OCI-LY3 (cell line): Measurements from ENCODE around the gene CARD8.

ENCODE experiments used
- H2AFZ ChIP-seq: fragments of 200-600, 300-600 bp; shearing (Covaris generic); 2 replicates; pipeline ENCODE4 v1.6.0; 2014; ENCODE audit warnings: antibody characterized with exemption, low read depth, low read length
- H3K27ac ChIP-seq: fragments of 200-600, 300-600 bp; sonication (generic); 2 replicates; pipeline ENCODE4 v1.5.1; 2014; ENCODE audit warnings: mild to moderate bottlenecking, low read length, moderate library complexity, mixed read lengths
- H3K27me3 ChIP-seq: fragments of 200-600, 300-600 bp; sonication (generic); 2 replicates; pipeline ENCODE4 v1.6.1; 2014; ENCODE audit warnings: low read depth, low read length, mixed read lengths
- H3K36me3 ChIP-seq: fragments of 200-600, 300-600 bp; sonication (generic); replicated peaks from 2 replicates; pipeline ENCODE3; 2014; ENCODE audit warnings: low read depth, low read length, mixed read lengths
- H3K4me1 ChIP-seq: fragments of 300-600, 200-600 bp; sonication (generic); 2 replicates; pipeline ENCODE4 v1.6.1; 2014; ENCODE audit warnings: low read length, mixed read lengths
- H3K4me2 ChIP-seq: fragments of 200-600, 300-600 bp; sonication (generic); 2 replicates; pipeline ENCODE4 v1.6.1; 2014; ENCODE audit warnings: low read length, mixed read lengths
- H3K4me3 ChIP-seq: fragments of 300-600, 200-600 bp; sonication (generic); 2 replicates; pipeline ENCODE4 v1.5.1; 2014; ENCODE audit warnings: antibody characterized with exemption, mild to moderate bottlenecking, low read length, moderate library complexity
- H3K79me2 ChIP-seq: fragments of 300-600, 200-600 bp; shearing (Covaris generic); 2 replicates; pipeline ENCODE4 v1.6.1; 2014; ENCODE audit warnings: mild to moderate bottlenecking, low read length, mixed read lengths
- H3K9ac ChIP-seq: fragments of 300-600, 200-600 bp; shearing (Covaris generic); 2 replicates; pipeline ENCODE4 v1.6.0; 2014; ENCODE audit warnings: mild to moderate bottlenecking, low read length, moderate library complexity
- H3K9me3 ChIP-seq: fragments of 200-600, 300-600 bp; shearing (Covaris generic); 2 replicates; pipeline ENCODE4 v1.6.1; 2014; ENCODE audit warnings: low read length, mixed read lengths; ENCODE audit not compliant: insufficient read depth
- H4K20me1 ChIP-seq: fragments of 200-600, 300-600 bp; sonication (generic); 2 replicates; pipeline ENCODE4 v1.6.1; 2016; ENCODE audit warnings: low read length, mixed read lengths; ENCODE audit not compliant: insufficient read depth
- EZH2phosphoT487 ChIP-seq: fragments of 200-600 bp; shearing (Covaris generic); IDR thresholded peaks from 2 replicates; pipeline ENCODE4 v1.6.1; 2018; ENCODE audit warnings: antibody characterized with exemption, mixed run types, low read depth
- TF ChIP-seq, protein P1 (sequence below): fragments of 200-600, 300-600 bp; sonication (generic); IDR thresholded peaks from 2 replicates; pipeline ENCODE4 v1.5.1; 2014; ENCODE audit warnings: antibody characterized with exemption, low read length, low read depth

Gene CARD8

DNA sequence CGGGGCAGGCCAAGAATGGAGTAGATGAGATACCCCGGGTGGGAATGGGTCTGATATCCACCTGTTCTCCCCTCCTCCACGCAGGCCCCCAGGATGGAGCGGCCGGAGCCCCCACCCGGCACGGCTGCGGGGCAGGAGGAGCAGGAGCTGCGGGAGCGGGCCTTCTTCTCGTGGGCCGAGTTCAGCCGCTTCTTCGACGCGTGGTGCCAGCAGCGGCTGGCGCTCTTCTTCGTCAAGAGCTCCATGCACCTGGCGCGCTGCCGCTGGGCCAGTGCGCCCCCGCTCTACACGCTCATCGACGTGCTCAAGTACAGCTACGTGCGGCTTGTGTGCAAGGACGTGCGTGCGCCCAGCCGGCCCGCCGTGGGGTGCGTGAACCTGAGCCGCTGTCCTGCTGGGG lies 84.0 kb downstream of the CARD8 start:
- Histone ChIP-seq H2AFZ (no peak overlapping the region), H3K27ac (no peak overlapping the region), H3K9me3 (no peaks in the 10 kb centered on the region), H3K36me3 (peaks cover 17% of the 10 kb centered on the region), H3K4me3 (peak overlapping the region; percentile 94; the same call in 1 of the 2 replicates), H3K27me3 (no peaks in the 10 kb centered on the region), H3K4me1 (peaks cover 13% of the 10 kb centered on the region), H3K4me2 (peak overlapping the region; percentile 98), H3K9ac (no peak overlapping the region), H4K20me1 (peaks cover 18% of the 10 kb centered on the region), H3K79me2 (peaks cover 36% of the 10 kb centered on the region)
- TF ChIP-seq, protein P1, sequence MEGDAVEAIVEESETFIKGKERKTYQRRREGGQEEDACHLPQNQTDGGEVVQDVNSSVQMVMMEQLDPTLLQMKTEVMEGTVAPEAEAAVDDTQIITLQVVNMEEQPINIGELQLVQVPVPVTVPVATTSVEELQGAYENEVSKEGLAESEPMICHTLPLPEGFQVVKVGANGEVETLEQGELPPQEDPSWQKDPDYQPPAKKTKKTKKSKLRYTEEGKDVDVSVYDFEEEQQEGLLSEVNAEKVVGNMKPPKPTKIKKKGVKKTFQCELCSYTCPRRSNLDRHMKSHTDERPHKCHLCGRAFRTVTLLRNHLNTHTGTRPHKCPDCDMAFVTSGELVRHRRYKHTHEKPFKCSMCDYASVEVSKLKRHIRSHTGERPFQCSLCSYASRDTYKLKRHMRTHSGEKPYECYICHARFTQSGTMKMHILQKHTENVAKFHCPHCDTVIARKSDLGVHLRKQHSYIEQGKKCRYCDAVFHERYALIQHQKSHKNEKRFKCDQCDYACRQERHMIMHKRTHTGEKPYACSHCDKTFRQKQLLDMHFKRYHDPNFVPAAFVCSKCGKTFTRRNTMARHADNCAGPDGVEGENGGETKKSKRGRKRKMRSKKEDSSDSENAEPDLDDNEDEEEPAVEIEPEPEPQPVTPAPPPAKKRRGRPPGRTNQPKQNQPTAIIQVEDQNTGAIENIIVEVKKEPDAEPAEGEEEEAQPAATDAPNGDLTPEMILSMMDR: no peak
- no peak for TF ChIP-seq EZH2phosphoT487

DNA sequence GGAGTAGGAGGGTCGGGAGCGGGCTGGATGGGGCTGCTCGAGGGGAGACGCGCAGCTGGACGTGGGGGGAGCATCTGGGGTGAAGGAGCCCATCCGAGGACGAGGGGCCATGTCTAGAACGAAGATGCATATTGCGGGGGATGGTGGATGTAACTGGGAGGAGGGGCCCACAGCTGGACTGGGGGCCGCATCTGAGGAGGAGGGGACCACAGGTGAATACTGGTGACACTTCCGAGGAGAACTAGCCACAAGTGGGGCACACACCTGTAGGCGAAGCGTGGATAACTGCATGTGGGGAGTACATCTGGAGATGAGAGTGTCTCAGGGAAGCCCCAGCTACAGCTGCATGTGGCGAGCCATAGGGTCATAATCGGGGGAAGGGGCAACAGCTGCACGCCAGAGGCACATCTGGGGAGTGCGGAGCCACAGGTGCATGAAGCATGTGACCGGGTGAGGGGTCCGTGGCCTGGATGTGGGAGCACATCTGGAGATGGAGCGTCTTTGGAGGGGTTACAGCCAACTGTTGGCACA lies 84.8 kb downstream of the CARD8 start:
- H3K9me3 ChIP-seq: no peaks in the 10 kb centered on the region
- H3K4me2 ChIP-seq: peak overlapping the region; percentile 98
- H3K27me3 ChIP-seq: no peaks in the 10 kb centered on the region
- H2AFZ ChIP-seq: peak overlapping the region; percentile 20; the same call in 1 of the 2 replicates
- peaks cover 18% of the 10 kb centered on the region for H4K20me1 ChIP-seq
- H3K9ac ChIP-seq: peak overlapping the region; percentile 96
- peak overlapping the region; percentile 94 for H3K4me3 ChIP-seq
- peaks cover 42% of the 10 kb centered on the region for H3K79me2 ChIP-seq
- H3K4me1 ChIP-seq: peaks cover 13% of the 10 kb centered on the region
- no peak for TF ChIP-seq EZH2phosphoT487
- TF ChIP-seq, protein P1: no peak
- peaks cover 17% of the 10 kb centered on the region for H3K36me3 ChIP-seq
- peak overlapping the region; percentile 10; the same call in 1 of the 2 replicates for H3K27ac ChIP-seq

DNA sequence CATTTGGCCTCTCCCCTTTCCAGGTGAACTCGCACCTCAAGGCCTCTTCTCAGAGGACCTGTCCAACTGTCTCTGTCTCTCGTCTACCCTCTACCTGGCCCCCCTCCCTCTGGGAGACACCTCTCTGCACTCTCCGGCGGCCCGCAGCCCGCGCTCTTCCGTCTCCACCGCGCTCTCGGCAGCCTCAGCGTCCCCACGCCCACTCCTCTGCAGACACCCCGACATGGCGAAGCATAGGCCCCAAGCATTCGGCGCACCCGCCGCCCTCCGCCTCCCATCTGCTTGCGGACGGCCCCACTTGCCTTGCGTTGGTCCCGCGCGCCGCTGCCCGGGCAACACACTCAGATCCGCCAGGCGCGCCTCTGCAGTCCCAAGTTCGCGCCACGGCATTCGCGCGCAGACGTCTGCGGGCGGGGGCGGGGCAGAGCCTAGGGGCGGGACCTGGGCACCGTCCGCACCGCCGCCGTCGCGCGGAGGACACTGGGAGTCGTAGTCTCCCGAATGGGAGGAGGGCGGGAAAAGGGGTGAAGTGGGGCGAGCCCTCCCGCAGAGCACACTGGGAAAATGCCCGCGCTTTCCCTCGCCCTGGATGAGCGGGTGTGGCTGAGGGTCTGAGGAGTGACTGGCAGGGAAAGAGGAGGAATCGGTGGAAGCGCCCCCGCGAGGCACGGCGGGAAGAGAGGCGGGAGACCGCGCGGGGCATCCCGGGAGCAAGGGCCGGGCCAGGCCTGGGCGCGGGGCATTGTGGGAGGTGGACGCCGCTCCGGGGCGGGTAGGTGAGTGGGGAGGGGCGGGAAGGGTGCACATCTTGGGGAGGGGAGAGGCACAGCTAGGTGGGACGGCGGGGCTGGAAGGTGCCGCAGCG lies 85.5 kb downstream of the CARD8 start, which contains the start of the genes LIG1 and ZSWIM9:
LIG1 (minus strand) TSS at position 406 of the 865 bp plus-strand sequence. CDS start 4,778 bp downstream, outside the sequence.
ZSWIM9 (plus strand) TSS at position 742 of the 865 bp plus-strand sequence. CDS start 1,123 bp downstream, outside the sequence.
- Histone ChIP-seq H3K36me3 (peaks cover 22% of the 10 kb centered on the region), H3K27ac (peak within 1 kb of the TSS; percentile 84), H3K79me2 (peaks cover 44% of the 10 kb centered on the region), H3K9ac (peak within 1 kb of the TSS; percentile 96), H3K4me2 (peak within 1 kb of the TSS; percentile 98), H3K27me3 (no peaks in the 10 kb centered on the region), H3K4me3 (peak within 1 kb of the TSS; percentile 94), H3K4me1 (peaks cover 13% of the 10 kb centered on the region), H4K20me1 (peaks cover 18% of the 10 kb centered on the region), H3K9me3 (no peaks in the 10 kb centered on the region), H2AFZ (peak within 1 kb of the TSS; percentile 85)
- no peak for TF ChIP-seq EZH2phosphoT487
- TF ChIP-seq, protein P1: no peak

DNA sequence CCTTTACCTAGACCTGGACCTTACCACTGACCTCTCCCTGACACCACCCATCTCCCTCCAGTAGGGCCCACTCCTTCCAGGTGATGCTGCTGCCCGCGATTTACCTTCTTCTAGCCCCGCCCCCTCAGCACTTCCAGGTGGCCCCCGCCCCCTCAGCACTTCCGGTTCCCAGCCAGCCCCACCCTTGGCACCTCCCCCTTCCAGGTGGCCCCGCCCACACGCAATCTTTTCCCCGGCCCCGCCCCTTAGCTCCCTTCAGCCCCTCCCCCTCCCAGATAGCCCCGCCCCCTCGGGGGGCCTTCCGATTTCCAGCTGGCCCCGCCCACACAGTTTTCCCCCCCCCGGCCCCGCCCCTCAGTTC lies 86.2 kb downstream of the CARD8 start:
- H2AFZ ChIP-seq: no peak overlapping the region; the same call in 1 of the 2 replicates

More for the DNA sequence above, 86.2 kb downstream of the CARD8 start:
- TF ChIP-seq, protein P1: no peak
- TF ChIP-seq EZH2phosphoT487: no peak
- Histone ChIP-seq H3K36me3 (peaks cover 22% of the 10 kb centered on the region), H3K4me2 (peak overlapping the region; percentile 74), H3K9ac (peak overlapping the region; percentile 96), H3K27me3 (no peaks in the 10 kb centered on the region), H3K4me1 (peaks cover 13% of the 10 kb centered on the region), H3K9me3 (no peaks in the 10 kb centered on the region), H3K4me3 (peak overlapping the region; percentile 94), H3K27ac (peak overlapping the region; percentile 84; the same call in 1 of the 2 replicates), H4K20me1 (peaks cover 18% of the 10 kb centered on the region), H3K79me2 (peaks cover 44% of the 10 kb centered on the region)
